ENCODE results near the gene ATP5ME. TPM values are rescaled to one million over a fixed set of nuclear protein-coding genes. Genes with fewer than 3 reads are reported as not detected.
"Not testable (repeated sequence)": the region's sequence is repeated elsewhere in the genome, so short reads cannot be mapped to it uniquely, and the experiment has no call there.

Gene ATP5ME
- total RNA-seq, 1 donor from 2014 or later = 41.5 TPM

DNA sequence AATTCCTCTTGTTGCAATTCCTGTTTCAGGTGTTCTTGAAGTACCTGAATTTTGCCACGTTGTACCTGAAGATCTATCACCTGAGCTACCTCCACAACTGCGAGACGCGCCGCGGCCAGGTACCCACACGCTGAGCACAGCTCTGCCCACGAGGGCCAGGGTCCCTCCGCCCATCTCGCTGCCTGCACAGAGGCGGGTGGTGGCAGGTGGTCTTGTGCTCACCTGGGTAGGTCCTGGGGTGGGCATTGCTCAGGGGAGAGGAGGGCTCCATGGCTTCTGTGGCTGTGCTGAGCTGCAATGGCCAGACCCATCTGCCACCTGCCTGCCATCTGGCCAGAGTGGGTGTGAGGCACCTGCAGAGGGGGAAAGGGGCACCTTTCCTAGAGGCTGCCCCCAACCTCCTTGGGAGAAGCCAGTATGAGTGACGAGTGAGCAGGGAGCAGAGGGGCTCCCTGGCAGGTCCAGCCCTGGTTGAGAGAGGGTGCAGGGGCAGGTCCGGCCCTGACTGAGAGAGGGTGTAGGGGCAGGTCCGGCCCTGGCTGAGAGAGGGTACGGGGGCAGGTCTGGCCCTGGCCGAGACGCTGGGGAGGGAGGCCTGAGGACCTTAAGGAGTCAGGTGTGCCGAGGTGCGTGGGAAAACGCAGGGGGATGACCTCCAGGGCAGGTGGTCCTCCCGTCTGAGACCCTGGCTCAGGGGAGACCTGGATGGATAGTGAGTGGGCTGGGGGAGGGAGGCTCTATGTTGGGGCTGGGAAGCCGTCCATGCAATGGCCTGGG, 38.0 kb downstream of the ATP5ME start:
- DNase-seq (ENCODE audit: low read depth) = no peak

DNA sequence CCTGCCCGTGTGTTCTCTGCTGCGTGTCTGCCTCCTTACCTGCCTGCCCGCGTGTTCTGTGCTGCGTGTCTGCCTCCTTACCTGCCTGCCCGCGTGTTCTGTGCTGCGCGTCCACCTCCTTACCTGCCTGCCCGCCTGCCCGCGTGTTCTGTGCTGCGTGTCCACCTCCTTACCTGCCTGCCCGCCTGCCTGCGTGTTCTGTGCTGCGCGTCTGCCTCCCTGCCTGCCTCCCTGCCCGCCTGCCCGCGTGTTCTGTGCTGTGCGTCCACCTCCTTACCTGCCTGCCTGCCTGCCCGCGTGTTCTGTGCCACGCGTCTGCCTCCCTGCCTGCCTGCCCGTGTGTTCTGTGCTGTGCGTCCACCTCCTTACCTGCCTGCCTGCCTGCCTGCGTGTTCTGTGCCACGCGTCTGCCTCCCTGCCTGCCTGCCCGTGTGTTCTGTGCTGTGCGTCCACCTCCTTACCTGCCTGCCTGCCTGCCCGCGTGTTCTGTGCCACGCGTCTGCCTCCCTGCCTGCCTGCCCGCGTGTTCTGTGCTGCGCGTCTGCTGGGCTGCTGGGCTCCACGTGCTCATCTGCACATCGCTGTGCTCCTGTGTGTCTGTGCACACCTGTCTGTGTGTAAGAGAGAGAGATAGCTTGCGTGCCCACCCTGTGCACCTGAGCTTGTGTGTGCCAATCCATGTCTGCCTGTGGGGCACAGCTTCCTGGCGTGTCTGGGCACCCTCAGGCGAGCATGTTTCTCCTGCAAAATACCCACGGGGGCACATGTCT, 38.8 kb downstream of the ATP5ME start:
- not testable (repeated sequence) for DNase-seq (ENCODE audit: low read depth)

DNA sequence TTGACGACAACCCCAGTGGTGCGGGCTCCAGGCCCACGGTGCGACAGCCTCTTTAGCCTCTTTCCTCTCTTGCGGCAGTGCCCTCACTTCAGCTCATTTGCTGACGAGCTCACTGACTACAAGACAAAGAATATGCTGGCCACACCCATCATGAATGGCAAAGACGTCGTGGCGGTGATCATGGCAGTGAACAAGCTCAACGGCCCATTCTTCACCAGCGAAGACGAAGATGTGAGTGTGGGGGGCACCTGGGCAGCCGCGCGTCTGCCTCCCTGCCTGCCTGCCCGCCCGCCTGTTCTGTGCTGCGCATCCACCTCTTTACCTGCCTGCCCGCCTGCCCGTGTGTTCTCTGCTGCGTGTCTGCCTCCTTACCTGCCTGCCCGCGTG, 39.5 kb downstream of the ATP5ME start:
- no peak for DNase-seq (ENCODE audit: low read depth)

DNA sequence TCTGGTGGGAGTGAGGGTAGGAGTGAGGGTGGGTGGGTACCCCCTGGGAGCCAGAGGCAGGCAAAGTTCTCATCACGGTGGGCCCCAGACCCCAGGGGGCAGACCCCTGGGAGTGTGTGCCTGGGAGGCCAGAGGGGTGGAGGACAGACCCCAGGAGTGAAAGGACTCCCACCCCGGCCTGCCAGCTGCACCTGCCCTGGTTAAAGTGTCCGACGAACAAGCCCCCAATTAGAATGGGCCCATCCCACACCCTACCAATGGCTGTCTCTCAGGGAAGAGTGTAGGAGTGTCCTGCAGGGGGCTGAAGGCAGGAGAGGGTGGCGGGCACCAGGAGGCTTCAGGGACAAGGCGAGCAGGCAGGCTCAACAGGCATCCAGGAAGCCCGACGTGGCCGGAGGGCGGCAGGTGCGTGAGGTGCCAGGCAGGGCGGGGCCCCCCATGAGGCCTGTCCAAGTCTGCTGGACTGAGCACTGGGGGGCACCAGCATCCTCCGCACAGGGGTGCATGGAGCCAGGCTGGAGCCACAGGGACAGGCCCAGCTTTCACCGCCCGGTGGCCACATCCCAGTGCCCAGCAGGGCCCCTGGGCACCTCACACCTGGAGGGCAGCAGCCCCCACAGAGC, 40.0 kb downstream of the ATP5ME start:
- no peak for DNase-seq (ENCODE audit: low read depth)

DNA sequence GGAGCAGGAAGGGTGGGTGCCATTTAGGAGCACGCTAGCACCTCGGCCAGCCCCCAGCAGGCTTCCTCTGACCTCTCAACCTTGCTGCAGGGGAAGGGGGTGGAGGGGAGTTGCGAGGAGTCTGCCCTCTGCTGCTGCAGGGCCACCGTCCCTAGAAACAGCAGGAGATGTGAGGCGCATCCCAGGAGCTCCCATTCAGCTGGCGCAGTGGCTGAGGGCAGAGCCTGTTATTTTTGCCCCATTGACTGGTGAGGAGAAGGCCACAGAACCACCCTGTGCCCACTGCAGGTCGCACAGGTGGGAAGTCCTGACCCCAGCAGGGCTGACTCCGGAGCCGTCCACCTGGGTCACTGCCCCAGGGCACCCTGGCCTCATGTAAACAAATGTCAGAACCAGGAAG, 40.7 kb downstream of the ATP5ME start:
- DNase-seq (ENCODE audit: low read depth) = no peak

DNA sequence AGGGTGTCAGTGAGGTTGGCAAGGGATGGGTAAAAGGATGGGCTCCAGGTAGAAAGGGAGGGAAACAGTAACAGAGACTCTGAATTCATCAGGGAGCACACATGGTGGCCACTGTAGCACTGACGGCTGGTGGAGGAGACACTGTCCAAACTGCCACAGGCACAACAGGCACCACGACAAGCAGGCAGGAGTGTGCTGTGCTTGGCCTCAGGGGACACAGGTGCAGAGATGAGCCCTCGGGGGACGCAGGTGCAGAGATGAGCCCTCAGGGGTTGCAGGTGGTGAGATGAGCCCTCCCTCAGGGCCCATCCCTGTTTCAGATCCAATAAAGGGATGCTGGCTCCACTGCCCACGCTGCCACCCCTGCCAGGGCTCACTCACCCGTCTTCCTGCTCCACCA, 41.1 kb downstream of the ATP5ME start:
- DNase-seq (ENCODE audit: low read depth) = no peak

DNA sequence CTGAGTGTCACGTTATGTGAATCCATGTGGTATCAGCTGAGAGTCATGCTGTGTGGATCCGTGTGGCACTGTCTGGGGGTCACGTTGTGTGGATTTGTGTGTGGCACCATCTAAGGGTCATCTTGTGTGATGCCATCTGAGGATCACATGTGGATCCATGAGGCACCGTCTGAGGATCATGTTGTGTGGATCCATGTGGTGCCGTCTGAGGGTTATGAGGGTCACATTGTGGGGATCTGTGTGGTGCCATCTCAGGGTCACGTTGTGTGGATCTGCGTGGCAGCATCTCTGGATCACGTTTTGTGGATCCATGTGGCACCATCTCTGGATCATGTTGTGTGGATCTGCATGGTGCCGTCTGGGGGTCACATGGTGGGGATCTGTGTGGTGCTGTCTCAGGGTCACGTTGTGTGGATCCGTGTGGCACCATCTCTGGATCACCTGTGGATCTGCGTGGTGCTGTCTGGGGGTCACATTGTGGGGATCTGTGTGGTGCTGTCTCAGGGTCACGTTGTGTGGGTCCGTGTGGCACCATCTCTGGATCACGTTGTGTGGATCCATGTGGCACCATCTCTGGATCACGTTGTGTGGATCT, 41.8 kb downstream of the ATP5ME start:
- DNase-seq (ENCODE audit: low read depth) = no peak

DNA sequence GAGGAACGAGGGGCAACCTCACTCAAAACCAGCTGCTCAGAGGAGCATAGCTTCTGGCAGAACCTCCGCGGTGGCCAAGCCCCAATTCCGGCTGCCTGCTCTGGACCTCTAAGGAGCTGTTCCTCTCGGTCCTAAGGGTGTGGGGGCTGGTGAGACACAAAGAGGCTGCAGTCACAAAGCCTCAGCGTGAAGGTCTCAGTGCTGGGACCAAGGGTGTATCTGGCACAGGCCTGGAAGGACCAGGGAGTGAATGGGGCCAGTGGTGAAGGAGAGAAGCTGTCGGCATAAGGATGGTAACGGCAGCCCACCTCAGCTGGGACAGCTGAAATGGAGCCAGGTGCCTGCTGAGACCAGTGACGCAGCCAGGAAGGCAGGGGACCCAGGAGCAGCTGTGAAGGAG, 43.4 kb downstream of the ATP5ME start:
- DNase-seq (ENCODE audit: low read depth) = no peak

DNA sequence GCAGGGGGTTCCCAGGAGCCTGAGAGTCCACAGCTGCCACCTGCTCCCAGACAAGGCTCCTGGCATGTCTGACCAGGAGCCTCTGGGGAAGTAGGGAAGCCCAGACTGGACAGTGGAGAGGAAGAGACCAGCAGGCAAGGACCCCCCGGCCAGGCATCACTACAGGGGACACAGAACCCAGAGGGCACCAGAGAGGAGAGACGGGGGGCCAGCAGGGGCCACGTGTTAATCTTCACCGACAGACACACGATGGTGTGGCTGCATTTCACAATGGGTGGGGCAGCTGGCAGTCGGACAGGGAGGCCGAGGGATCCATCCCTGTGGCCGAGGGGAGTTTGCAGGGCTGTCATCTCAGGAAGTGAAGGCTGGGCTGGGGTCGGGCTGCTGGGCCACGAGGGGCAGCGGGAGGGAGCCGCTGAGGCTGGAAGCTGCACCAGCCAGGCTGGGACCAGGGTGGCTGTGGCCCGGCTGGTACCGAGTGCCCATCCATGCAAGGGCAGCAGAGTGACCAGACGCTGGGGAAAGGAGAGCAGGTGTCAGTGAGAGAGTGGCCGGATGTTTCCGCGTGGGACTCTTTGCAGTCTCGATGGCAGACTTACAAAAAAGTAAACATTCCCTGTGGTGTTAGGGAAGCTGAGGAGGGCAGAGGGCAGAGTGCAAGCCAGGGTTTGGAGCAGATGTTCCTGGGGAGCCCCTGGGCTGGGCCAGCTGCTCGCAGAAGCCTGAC, 44.0 kb downstream of the ATP5ME start:
- no peak for DNase-seq (ENCODE audit: low read depth)

DNA sequence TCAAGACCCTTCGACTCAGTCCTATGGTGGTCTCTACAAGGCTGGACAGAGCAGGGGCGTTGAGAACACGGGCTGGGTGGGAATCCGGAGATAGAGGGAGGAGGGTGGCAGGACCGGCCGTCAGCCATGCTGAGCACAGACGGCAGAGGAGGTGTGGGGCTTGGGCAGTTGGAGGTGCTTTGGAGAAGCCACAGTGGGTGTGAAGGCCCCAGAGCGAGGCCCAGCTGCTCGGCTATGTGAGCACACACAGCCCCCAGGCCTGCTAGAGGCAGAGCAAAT, 44.5 kb downstream of the ATP5ME start:
- DNase-seq (ENCODE audit: low read depth) = no peak

DNA sequence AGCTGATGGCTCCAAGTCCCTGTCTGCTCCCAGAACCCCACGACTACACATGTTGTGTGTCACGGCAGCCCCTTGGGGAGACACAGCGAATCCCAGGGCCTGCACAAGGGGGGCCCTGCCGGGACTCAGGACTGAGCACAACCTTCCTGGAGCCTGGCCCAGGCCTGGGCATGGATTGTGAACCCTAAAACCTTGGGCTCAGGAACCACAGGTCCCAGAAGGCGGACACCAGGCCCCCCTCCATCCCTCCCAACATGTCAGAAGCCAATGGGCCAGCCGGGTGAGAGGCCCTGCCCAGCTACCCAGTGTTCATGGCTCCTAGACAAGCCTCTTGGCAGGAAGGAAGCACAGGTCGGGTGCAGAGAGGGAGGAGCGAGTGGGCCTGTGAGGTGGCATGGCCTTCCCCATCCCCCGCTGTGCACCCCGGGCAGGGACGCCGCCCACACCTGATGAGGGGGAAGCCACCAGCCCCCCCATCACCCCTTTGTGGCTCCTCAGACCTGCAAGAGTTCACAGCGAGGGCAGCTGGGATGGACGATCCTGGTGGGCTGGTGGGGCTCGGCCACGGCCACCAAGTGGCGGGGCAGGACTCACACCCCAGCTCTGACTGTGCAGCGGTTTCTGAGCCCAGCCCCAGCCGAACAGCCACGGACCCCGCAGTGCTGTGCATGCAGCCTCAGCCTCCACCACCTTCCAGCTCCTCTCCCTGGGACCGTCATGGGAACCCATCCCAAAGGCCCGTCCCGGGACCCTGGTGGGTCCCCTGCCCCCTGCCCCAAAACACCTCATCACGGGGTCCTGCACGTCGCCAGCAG, 45.0 kb downstream of the ATP5ME start:
- DNase-seq (ENCODE audit: low read depth) = no peak

DNA sequence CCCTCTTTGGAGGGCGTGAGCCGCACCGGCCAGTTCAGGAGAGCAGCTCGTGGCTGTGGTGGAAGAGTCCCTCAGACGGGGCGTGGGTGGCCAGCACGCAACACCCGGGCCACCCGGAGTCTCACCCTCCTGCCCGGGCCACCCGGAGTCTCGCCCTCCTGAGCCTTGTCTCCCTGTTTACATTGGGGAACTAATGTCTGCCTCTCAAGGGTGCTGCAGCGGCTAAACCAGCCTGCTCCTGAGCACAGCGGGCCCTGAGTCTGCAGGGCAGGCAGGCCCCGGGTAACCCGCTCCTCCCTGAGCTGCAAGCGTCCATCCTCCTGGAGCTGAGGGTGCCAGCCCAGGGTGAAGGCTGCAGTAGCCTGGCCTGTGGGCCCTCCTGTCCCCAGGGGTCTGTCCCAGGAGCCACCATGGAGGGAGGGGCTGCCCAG, 45.8 kb downstream of the ATP5ME start:
- DNase-seq (ENCODE audit: low read depth) = no peak

DNA sequence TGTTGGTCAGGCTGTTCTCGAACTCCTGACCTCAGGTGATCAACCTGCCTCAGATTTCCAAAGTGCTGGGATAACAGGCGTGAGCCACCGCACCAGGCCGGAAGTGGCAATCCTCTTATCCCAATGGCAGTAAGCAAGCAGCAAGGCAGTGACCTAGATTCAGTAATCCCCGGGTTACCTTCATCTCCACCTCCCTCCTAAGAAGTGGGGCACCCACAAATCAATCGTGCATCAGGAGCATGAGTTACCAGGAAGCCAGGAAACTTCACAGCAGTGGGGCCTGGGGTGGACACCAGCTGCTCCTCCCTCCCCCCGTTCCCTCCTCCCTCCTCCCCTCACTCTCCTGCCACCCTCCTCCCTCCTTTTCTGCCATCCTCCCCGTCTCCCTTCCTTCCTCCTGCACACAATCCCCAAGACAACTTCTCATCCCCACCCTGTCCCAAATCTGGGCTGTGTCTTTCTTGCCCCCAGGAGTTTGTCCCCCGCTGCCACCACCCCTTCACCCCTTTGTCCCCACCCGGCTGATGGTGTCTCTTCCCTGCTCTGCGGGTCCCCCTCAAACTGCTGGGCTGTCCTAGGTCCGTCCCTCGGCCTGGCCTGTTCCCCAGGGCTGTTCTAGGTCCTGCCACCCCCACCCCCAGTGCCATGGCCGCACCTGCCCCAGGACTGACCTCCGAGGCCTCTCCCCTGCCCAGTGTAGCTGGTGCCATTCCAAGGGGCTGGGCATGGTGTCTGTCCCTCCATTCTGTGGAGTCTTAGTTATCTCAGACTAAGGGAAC, 46.5 kb downstream of the ATP5ME start:
- no peak for DNase-seq (ENCODE audit: low read depth)

DNA sequence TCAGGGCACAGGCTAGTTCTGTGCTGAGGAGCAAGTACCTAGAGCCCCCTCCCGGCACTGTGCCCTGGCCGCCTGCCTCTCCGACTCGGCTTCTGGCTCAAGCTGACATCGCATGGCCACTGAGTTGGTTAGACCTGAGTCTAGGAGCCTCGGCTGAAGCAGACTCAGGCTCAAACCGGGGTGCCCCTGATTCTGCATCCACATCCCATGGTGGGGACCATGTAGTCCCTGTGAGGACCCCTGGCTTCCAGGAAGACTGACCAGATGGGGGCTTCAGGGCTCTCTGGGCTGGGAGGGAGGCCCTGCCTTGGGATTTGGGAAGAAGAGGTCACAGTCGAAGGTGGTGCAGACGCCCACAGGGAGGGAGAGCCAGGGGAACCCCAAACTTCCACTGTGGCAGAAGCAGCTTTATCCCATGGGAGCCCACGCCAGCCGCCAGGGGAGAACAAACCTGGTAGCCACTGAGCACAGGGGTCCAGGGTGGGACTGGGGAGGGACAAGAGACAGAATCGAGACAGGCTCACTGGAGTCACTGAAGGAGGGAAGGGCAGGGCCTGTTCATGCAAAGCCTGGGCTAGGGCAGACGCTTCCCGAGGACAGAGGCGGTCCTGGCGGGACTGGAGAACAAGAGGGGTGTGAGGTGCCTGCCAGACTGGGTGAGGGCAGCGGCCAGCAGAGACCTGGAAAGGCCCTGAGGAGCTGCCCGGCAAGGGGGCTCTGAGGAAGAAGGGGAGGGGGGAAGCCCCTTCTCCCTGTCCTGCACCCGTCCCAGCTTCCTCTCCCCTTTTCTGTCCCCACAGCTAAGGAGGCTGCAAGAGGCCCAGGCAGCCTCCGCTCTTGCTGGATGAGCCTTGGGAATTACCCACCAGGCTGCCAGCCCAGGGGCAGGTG, 47.6 kb downstream of the ATP5ME start:
- no peak for DNase-seq (ENCODE audit: low read depth)

DNA sequence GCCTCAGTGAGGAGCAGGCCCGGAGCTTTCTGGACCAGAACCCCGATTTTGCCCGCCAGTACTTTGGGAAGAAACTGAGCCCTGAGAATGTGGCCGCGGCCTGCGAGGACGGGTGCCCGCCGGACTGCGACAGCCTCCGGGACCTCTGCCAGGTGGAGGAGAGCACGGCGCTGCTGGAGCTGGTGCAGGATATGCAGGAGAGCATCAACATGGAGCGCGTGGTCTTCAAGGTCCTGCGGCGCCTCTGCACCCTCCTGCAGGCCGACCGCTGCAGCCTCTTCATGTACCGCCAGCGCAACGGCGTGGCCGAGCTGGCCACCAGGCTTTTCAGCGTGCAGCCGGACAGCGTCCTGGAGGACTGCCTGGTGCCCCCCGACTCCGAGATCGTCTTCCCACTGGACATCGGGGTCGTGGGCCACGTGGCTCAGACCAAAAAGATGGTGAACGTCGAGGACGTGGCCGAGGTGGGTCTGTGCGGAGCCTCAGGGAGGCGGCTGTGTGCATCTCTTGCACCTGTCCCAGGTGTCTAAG, 48.4 kb downstream of the ATP5ME start:
- DNase-seq (ENCODE audit: low read depth) = no peak

DNA sequence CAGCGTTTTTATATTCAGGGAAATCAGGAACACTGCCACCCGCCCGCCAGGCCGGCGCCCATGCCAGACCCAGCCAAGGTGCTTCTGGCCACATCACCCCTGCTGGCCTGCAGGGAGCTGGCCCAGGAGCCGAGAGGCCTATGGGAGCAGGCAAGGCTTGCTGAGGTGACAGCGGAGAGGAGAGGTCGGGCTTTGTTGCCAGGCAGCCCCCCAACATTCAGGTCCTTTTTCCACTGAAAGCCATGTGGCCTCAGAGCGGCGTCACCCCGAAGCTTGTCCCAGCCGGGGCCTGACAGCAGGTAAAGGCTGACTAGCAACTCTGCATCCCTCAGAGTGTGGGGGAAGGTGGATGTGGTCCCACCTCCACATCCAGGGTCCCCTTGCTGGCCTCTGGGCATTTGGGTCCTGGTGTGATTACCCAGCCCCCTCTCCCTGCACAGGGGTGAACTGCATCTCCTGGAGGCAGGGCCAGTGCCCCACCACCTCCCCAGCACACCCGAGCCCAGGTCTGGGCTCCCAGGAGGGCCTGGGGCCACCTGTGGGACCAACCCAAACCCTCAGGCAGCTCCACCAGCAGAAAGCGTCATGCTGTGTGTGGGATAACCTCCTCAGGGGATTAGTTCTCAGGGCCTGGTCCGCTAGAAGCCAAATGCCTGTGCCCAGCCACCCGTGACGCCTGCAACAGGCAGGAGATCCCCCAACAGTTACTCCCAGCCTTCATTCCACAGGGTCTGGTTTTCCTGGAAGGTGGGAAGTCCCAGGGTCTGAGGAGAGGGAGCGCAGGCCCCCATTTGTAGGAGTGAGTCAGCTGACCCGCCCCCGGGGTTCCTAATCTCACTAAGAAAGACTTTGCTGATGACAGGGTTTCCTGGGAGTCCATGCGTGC, 49.1 kb downstream of the ATP5ME start, which contains the start of gene PDE6B:
Gene PDE6B, plus strand, starts transcription at position 869 of the 886 bp plus-strand sequence. CDS start 54 bp downstream, outside the sequence.
- DNase-seq (ENCODE audit: low read depth) = peak; percentile 76

DNA sequence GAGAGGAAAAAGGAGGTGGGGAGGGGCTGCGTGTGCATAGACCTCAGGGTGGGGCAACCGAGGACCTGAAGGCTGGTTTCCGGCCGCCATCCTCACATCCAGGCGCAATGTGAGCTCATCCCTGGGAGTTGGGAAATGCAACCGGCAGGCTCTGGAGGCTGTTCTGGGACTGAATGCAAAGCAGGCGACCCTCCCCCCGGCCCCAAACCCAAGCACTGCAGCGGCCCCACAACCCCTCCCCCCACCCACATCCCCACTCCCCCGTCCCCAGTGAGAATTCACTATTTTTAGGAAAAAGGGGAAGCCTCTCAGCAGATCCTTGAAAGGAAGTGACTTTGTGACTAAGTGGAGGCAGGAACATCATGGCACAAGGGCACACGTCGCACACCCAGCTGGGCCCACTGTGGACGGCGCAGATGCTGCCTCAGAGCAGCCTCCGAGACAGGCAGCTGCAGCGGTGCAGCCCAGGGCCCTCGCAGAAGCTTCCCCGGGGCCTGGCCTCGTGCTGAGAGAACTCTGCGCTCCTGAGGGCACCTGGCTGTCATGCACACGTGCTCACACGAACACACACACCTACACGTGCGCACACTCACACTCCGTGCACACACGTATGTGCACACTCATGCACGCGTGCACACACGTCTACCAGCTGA, 50.0 kb downstream of the ATP5ME start:
- DNase-seq (ENCODE audit: low read depth) = no peak
